Measurements from ENCODE around the gene MMP27.

MMP27 gene

DNA sequence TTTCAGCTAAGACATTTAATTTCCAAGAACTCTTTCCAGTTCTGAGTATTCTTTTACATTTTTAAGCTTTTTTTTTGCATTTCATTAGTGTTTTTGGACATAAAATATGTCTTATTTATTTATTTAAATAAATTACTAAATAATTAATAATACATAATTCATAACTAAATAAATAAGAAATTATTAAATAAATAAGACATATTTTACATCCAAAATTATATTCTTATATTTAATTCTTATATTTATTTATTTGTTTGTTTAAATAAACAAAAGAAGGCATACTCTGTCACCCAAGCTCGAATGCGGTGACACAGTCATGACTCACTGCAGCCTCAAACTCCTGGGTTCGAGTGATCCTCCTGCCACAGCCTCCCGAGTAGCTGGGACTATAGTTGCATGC is 3.1 kb upstream of the MMP27 start:
- no peak for DNase-seq (ENCODE audit: low read depth, low spot score)
- no peak overlapping the region for H3K27ac ChIP-seq

- H3K27ac ChIP-seq: no peak overlapping the region
- no peak for DNase-seq (ENCODE audit: low read depth, low spot score)
Observed at GRCh38 chr11:102704841-102705240, 728 bp downstream of the MMP27 start.

GRCh38 chr11:102703826-102704493 is 1.6 kb downstream of the MMP27 start:
- H3K27ac ChIP-seq: no peak overlapping the region
- no peak for DNase-seq (ENCODE audit: low read depth, low spot score)

DNA sequence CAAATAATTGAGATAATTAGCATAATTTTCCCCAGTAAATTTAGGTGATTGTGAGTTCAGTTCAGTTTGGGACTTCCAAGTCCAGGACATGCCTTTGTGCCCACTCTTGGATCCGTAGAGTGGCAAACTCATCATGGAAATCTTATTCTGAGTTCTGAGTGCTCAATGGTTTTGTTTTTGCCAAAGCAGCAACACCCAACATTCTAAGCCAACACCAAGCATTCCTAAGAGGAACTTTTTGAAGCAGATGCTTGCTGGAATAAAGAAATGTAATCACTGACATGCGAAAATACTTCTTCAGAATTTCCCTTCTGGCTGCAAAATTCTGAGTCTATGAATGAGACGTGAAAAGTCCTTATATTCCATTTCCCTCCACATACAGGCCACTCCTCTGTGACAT is 10.4 kb downstream of the MMP27 start:
- no peak overlapping the region for H3K27ac ChIP-seq
- no peak for DNase-seq (ENCODE audit: low read depth, low spot score)

DNA sequence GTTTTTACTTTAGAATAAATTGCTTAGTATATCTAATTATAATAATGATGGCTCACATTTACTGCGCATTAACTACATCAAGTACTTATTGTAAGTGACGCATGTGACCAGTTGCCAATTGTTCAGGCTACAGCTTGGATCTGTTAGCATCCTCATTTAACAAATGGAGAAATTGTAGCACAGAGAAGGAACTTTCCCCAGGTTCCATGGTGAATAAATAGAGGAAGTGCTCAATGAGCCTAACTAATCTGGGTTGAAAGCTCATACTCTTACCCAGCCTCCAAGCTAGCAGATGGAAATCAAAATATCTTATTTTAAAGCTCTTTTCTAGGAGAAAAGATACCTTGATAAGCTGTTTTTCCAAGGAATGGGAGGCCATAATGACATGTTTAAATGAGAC is 19.8 kb downstream of the MMP27 start:
- no peak for DNase-seq (ENCODE audit: low read depth, low spot score)
- peak overlapping the region; percentile 62 for H3K27ac ChIP-seq

- H3K27ac ChIP-seq: peak overlapping the region; percentile 62
- DNase-seq (ENCODE audit: low read depth, low spot score): peak; percentile 51
Observed at GRCh38 chr11:102685338-102685737, 20.2 kb downstream of the MMP27 start.

- H3K27ac ChIP-seq: no peak overlapping the region
- DNase-seq (ENCODE audit: low read depth, low spot score): no peak
Observed at GRCh38 chr11:102683277-102683676, 22.3 kb downstream of the MMP27 start.

- DNase-seq (ENCODE audit: low read depth, low spot score): no peak
- H3K27ac ChIP-seq: no peak overlapping the region
Observed at GRCh38 chr11:102680945-102681344, 24.6 kb downstream of the MMP27 start.

GRCh38 chr11:102678022-102678421 is 27.5 kb downstream of the MMP27 start:
- DNase-seq (ENCODE audit: low read depth, low spot score): no peak
- no peak overlapping the region for H3K27ac ChIP-seq

DNA sequence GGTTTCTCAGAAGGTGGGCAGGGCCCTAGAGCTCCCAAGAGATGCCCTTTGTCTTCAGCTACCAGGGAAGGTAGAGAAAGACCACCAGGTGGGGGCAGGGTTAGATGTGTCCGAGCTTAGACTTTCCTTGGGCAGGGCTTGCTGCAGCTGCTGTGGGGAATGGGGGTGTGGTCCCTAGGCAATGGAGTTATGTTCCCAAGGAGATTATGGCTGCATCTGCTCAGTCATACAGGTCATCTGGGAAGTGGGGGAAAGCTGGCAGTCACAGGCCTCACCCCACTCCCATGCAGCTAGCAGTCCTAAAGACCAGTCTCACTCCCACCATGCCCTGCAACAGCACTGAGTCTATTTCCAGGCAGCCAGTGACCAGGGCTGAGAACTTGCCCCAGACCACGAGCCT is 29.5 kb downstream of the MMP27 start:
- no peak for DNase-seq (ENCODE audit: low read depth, low spot score)
- H3K27ac ChIP-seq: no peak overlapping the region

DNA sequence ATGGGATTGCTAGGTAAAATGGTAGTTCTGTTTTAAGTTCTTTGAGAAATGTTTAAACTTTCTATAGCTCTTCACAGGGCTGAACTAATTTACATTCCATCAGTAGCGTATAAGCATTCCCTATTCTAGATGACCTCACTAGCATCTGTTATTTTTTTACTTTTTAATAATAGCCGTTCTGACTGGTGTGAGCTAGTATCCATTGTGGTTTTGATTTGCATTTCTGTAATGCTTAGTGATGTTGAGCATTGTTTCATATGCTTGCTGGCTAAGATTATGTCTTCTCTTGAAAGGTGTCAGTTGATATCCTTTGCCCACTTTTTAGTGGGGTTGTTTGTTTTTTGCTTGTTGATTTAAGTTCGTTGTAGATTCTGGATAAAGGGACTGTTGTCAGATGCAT is 35.9 kb downstream of the MMP27 start:
- no peak for DNase-seq (ENCODE audit: low read depth, low spot score)
- no peak overlapping the region for H3K27ac ChIP-seq

DNA sequence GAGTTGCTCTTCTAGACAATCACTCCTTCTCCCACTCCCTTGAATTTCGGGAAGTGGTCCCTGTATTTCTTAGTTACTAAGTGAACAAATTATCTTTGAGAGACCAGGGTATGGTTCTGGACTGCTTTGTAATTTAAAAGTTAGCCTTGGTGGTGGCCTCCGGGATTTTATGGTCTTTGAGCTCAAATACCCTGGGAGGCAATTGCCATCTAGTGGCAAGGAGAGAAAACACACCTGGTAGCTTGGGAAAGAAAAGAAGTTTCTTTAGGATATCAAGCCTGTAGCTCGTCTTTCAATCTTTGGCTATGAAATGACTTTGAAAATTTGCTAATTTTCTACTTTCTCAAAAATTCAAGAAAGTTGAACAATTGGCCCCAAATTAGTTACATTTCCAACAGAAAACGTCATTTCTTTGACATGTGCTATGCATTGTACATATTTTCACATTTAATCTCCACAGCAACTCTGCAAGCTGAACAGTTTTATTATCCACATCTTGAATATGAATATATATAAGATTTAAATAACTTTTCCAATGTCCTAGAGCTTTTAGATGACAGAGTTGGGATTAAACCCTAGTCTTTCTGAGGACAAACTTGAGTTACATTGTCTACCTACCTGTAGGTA is 39.1 kb downstream of the MMP27 start:
- DNase-seq (ENCODE audit: low read depth, low spot score): no peak
- H3K27ac ChIP-seq: no peak overlapping the region

DNA sequence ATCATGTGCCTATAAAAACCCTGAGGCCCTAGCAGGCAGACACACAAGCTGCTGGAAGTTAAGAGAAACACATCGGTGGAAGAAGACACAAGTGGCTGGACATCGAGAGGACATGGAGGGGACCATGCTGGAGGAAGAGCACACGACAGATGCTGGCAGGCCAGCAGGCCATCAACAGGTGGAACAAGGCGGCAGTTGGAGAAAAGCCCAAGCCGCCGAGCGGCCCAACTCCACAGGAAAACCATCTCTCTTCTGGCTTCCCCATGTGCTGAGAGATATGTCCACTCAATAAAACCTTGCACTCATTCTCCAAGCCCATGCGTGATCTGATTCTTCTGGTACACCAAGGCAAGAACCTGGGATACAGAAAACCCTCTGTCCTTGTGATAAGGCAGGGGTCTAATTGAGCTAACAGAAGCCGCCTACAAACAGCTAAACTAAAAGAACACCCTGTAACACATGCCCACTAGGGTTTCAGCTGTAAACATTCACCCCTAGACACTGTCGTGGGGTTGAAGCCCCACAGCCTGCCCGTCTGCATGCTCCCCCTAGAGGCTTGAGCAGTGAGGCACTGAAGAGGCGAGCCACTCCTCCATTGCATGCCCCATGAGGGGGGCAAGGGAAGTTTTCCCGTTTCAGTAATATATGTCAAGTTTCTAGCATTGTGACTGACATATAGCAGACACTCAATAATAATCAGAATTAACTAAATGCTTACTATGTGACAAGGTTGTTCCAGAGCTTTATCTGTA is 41.4 kb downstream of the MMP27 start:
- H3K27ac ChIP-seq: no peak overlapping the region
- DNase-seq (ENCODE audit: low read depth, low spot score): no peak

DNA sequence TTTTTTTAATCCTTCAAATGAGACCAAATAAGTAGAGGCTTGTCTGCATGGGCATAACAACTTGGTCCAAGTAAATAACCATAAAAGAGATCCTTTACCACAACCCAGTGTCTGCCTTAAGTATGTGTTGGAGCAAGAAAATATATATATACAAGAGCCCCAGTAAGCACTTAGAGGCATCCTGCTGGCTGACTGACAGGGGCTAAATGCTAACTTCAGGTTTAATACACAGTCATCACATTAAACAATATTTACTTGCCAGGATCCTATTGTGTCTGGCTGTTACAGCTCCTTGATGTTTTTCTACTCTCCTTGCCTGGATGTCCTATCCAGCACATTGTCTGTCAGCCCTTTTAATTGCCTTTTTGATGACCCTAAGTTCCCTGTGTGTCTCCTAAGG is 43.0 kb downstream of the MMP27 start:
- no peak for DNase-seq (ENCODE audit: low read depth, low spot score)
- H3K27ac ChIP-seq: no peak overlapping the region

GRCh38 chr11:102661040-102661439 is 44.5 kb downstream of the MMP27 start:
- no peak overlapping the region for H3K27ac ChIP-seq
- no peak for DNase-seq (ENCODE audit: low read depth, low spot score)

DNA sequence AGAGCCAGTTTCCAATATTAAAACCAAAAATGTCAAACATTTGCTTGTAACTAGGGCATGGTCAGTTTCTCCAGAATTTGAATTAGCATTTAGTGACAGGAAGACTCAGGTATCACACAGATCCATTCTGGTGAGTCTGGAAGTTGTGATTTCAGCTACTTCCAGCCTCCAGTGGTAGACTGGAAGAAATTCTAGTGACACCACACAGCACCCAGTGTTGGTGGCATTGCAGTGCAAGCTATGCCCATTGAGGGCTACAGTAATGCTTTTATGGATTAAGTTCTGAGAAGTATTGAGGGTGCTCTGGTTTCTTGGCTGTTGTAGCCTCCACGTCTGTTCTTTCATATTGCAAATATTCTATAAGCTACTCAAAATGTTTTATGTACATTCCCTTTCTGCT is 49.0 kb downstream of the MMP27 start:
- H3K27ac ChIP-seq: no peak overlapping the region
- no peak for DNase-seq (ENCODE audit: low read depth, low spot score)

DNA sequence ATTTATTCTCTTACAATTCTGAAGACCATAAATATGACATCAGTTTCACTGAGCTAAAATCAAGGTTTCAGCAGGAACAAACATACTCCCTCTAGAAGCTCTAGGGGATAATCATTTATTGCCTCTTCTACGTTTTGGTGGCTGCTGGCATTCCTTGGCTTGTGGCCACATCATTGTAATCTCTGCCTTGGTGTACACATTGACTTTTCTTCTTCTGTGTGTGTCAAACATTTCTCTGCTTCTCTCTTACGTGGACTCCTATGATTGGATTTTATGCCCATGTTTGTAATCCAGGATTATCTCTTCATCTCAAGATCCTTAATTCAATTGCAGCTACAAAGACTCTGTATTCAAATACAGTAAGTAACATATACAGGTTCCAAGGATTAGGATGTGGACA is 50.0 kb downstream of the MMP27 start:
- DNase-seq (ENCODE audit: low read depth, low spot score): no peak
- H3K27ac ChIP-seq: no peak overlapping the region

DNA sequence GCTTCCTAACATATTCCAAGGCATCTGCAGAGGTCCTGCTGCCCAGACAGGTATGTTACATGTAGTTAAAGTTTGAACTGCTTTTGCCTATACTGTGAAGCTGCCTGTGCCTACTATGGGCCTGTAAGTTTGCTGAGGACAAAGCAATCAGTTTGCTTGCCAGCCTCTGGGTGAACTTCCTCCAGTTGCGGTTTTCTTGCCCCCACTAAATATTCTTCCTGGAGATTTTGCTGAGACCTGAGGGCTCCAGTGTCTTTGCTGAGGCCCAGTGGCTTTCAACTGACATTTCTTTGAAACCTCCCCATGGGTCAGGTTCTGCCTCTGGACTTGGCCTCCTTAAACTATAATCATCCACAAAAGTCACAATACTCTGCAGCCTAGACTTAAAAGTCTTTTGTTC is 50.8 kb downstream of the MMP27 start:
- DNase-seq (ENCODE audit: low read depth, low spot score): no peak

DNA sequence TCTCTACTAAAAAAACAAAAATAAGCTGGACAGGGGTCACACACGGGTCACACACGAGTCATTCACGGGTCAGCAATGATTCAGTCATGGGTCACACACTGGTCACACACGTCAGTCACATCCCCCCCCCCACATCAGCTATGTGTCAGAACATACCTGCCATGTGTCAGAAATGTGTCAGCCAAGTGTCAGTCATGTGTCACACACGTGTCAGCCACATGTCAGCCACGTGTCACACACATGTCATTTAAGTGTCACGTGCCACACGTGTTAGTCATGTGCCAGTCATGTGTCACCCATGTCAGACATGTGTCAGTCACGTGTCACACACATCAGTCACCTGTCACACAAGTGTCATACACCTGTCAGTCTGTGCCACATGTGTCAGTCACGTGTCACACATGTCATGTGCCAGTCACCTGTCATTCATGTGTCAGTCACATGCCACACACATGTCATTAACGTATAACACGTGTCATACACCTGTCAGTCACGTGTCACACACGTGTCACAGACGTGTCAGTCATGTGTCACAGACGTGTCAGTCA is 51.8 kb downstream of the MMP27 start:
- no peak for DNase-seq (ENCODE audit: low read depth, low spot score)
- peak overlapping the region; percentile 24 for H3K27ac ChIP-seq

More for the DNA sequence above, 50.8 kb downstream of the MMP27 start:
- H3K27ac ChIP-seq: no peak overlapping the region

DNA sequence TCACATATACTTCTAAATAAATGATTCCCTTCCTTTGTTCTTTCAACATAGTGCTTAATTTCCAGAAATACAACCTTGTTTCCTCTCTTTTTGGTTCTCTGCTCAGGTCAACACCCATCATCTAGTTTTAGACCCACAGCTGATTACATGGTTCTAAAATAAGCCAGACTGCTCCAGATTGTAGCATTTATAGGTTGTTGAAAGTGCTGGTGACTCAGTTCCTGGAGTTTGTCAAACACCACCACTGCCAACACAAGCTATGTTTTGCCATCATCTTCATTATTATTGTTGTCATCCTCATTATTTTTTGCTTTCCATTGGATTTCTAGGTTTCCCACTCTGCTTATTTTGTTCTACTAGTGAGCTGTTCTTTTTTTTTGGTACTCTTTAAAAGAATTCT is 58.1 kb downstream of the MMP27 start:
- no peak overlapping the region for H3K27ac ChIP-seq
- DNase-seq (ENCODE audit: low read depth, low spot score): no peak

DNA sequence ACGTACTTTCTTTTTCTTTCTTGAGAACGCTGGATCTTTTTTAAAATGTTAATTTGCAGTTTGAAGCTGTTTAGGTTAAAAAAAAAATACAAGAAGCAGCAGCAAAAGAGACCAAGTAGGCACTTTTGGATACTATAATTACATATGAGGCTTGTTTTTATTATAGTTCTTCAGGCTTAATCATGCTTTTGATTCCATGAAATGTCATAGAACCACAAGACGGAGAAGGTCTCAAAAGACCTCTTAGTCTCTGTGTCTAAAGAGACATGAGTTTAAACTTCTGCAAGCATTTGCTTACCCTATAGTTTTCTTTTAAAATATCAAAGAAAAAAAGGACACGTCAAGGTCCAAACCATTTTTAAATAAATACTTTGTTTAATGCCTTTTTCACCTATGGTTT is 61.6 kb downstream of the MMP27 start:
- H3K27ac ChIP-seq: no peak overlapping the region
- DNase-seq (ENCODE audit: low read depth, low spot score): no peak

Measured in epithelial cell of prostate (primary cell).